GM10266 (cell line): Measurements from ENCODE around the gene CALR.

Source experiments
- DNase-seq: peaks from one replicate; pipeline ENCODE4 v3.0.0; 2012; ENCODE audit errors: extremely low spot score
- CTCF ChIP-seq: IDR thresholded peaks from 2 replicates; pipeline ENCODE4 v1.5.1; 2012; ENCODE audit warnings: mild to moderate bottlenecking, low read depth; ENCODE audit not compliant: control insufficient read depth, insufficient read depth; ENCODE audit errors: missing control alignments

CALR gene

GRCh38 chr19:12983542-12984142, 45.2 kb downstream of the CALR start:
- TF ChIP-seq CTCF: peak; percentile 96
- peak; percentile 91 for DNase-seq

GRCh38 chr19:12984143-12984627, 45.8 kb downstream of the CALR start:
- no peak for TF ChIP-seq CTCF
- no peak for DNase-seq

- DNase-seq: no peak
- no peak for TF ChIP-seq CTCF
These were observed 46.3 kb downstream of the CALR start for GRCh38 chr19:12984683-12985048.

DNA sequence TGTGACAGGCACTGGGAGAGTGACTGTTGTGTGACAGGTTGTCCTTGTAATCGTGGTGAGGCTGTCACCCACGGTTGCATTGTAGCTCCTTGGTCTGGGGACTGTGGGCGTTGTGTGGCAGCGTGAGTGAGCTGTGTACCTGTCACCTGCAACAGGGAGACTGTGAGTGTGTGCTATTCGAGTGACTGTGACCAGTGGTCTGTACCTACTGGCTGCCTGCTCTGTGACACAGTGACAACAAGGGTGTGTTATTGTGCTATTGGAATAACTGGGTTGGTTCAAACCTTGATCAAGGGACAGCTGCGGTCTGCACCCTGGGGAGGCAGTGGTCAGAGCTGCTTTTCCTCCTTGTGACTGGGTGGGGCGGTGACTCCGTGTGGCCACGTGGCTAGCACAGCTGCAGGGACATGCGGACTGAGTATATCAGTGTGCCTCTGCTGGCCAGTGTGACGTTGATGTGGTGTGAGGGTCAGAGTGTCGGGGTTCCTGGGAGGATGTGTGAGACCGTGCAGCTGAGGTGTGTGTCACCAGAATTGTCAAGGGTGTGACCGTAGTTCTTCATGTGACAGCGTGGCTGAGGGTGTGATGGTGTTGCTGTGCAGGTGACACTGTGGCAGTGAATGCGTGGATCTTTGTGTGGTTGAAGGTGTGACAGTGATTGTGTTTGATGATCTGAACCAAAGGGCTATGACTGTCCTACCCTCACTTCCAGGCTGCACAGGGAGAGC, 46.8 kb downstream of the CALR start:
- no peak for DNase-seq
- TF ChIP-seq CTCF: no peak

DNA sequence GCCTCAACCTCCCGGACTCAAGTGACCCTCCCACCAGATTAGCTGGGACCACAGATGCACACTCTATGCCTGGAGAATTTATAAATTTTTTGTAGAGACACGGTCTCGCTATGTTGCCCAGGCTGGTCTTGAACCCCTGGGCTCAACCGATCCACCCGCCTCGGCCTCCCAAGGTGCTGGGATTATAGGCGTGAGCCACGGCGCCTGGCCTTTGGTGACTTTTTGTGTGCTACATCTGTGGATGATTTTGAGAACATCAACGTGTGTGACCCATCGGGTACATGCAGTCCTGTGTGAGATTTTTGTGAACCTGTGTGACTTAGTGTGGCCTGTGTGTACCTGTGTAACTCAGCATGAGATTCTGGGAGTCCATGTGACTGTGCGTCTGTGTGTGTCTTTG, 48.3 kb downstream of the CALR start:
- no peak for TF ChIP-seq CTCF
- no peak for DNase-seq

- no peak for DNase-seq
- no peak for TF ChIP-seq CTCF
These were observed 48.8 kb downstream of the CALR start for GRCh38 chr19:12987190-12987589.

- TF ChIP-seq CTCF: no peak
- no peak for DNase-seq
These were observed 49.4 kb downstream of the CALR start for GRCh38 chr19:12987781-12988180.
